Ovary (tissue), 10 donors: ENCODE measurements around the gene BMPR1A. TPM values are rescaled to one million over a fixed set of nuclear protein-coding genes. Genes with fewer than 3 reads are reported as not detected.

Source experiments
- DNase-seq, 5 donors: peaks; one replicate each; pipeline ENCODE4 v3.0.0-alpha.2; 2019 to 2020
- H3K27ac ChIP-seq, 2 donors: fragments of 200-600 bp; one replicate each; pipeline versions ENCODE4 v1.5.1 to v1.8.0; 2019 to 2022
- H3K27me3 ChIP-seq: fragments of 200-600 bp; one replicate; pipeline ENCODE4 v1.8.0; 2022
- H3K36me3 ChIP-seq: fragments of 200-600 bp; sonication (generic); one replicate; pipeline ENCODE4 v1.5.1; 2019
- H3K4me1 ChIP-seq: one replicate; pipeline ENCODE4 v1.8.1; 2013; ENCODE audit warnings: mild to moderate bottlenecking, moderate library complexity; ENCODE audit not compliant: insufficient read depth
- H3K4me3 ChIP-seq: fragments of 200-600 bp; sonication (generic); one replicate; pipeline ENCODE4 v1.5.1; 2017
- H3K9me3 ChIP-seq, 2 donors: fragments of 200-600 bp in 1 of 2; sonication (generic) in 1 of 2; one replicate each; pipeline versions ENCODE4 v1.5.1 to v1.8.1; 2013 to 2019; ENCODE audit warnings: mild to moderate bottlenecking in 1 of 2, moderate library complexity in 1 of 2
- EP300 ChIP-seq: sonication (generic); formaldehyde crosslinking; IDR thresholded peaks from one replicate; pipeline ENCODE4 v1.6.1; 2017; ENCODE audit warnings: antibody characterized with exemption
- POLR2A ChIP-seq: fragments of 450-650 bp; IDR thresholded peaks from one replicate; pipeline ENCODE4 v1.6.1; 2017; ENCODE audit warnings: antibody characterized with exemption, mild to moderate bottlenecking, moderate library complexity
- WGBS, 3 donors: extraction: QIAGEN DNeasy Blood & Tissue Kit in 1 of 3; methylation state at CpG; one replicate each; pipeline versions ENCODE4 v1.1.5 to v1.1.7; 2013 to 2017; 5-methylcytosine and 5-hydroxymethylcytosine counted together
- intact Hi-C, 4 donors: fragments of 100-400 bp; cut with DNase I; formaldehyde crosslinking; loops; one replicate each; pipeline versions ENCODE4 v1.11.0 to v1.15.1; 2022 to 2023
- long read RNA-seq, 3 donors: library from polyadenylated mRNA in 2 of 3; unstranded in 2 of 3; transcript quantifications; one replicate each; pipeline ENCODE4 v2.0.0 and lab custom pipeline, GENCODE V29; 2021 to 2026
- polyA plus RNA-seq, 2 donors: library from polyadenylated mRNA; stranded (reverse); fragments of 200-250 nt in 1 of 2; fragments of 350-450 nt in 1 of 2; fragmentation: Illumina TruSeq in 1 of 2; extraction: RNeasy Lipid Tissue Mini Kit (QIAGEN cat#74804) in 1 of 2; gene quantifications; one replicate each; pipeline ENCODE4 v1.2.3, GENCODE V29; 2013 to 2014
- total RNA-seq, 7 donors: library from RNA; depleted of rRNA in 2 of 7; stranded (reverse); fragments of >200 nt in 2 of 7; fragmentation: NEBNext Ultra II Directional in 3 of 7; extraction: Animal tissue kit (Norgen Biotek cat#: 25700) in 3 of 7; gene quantifications; one replicate each; pipeline versions ENCODE4 v1.1.0 to v1.2.4, GENCODE V29; 2016 to 2023
- TF ChIP-seq, protein P1 (sequence below), 3 donors: fragments of 450-650 bp in 2 of 3; fragments of 200-600 bp in 1 of 3; IDR thresholded peaks; one replicate each; pipeline versions ENCODE4 v1.5.1 to v1.8.0; 2016 to 2022; ENCODE audit warnings: antibody characterized with exemption in 3 of 3, mild to moderate bottlenecking in 1 of 3
- donor health status: DM: no; HTN: no; CAD: no; lungs with moderate emphysema.
- donor health status: DM: no; HTN: no; CAD: no.
- donor health status: Bipolar disorder and iron deficiency.
- donor health status: DM: yes; HTN: yes; CAD: no.
- donor health status: DM: no; HTN: no; CAD: no.
- donor health status: DM: yes; HTN: yes; CAD: no.

Gene BMPR1A
- total RNA-seq (10 to 100 TPM; 29.1 to 77.9 (median 62.2) TPM), polyA plus RNA-seq (10 to 100 TPM; 19.0 to 40.1 TPM)
- long read RNA-seq, donor 1, full-length matches to known transcripts = 6 of 25 reads
- long read RNA-seq, donor 1, partial matches to known transcripts = 6 of 25 reads
- long read RNA-seq, donor 1, other reads (novel, unspliced or antisense) = 13 of 25 reads
- long read RNA-seq, donor 2, full-length matches to known transcripts = 2 of 2 reads
- long read RNA-seq, donor 2, partial matches to known transcripts = 0 of 2 reads
- long read RNA-seq, donor 2, other reads (novel, unspliced or antisense) = 0 of 2 reads
- long read RNA-seq, donor 3, full-length matches to known transcripts = 53 of 76 reads
- long read RNA-seq, donor 3, partial matches to known transcripts = 8 of 76 reads
- long read RNA-seq, donor 3, other reads (novel, unspliced or antisense) = 15 of 76 reads

DNA sequence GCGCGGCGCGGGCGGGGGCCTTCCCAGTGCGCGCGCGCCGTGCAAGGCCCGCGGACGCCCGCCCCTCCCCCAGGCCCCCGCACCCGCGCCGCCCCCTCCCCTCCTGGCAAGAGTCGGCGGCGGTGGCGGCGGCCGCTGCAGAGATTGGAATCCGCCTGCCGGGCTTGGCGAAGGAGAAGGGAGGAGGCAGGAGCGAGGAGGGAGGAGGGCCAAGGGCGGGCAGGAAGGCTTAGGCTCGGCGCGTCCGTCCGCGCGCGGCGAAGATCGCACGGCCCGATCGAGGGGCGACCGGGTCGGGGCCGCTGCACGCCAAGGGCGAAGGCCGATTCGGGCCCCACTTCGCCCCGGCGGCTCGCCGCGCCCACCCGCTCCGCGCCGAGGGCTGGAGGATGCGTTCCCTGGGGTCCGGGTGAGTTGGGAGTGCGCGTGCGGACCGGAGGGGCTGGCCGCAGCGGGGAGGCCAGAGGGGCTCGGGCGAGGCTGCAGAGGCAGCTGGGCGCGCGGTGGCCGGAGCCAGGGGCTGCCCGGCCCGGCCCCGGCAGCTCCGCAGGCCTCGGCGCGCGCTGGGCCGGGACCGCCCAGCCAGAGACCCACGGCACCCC is at the start of gene BMPR1A:
Gene BMPR1A, plus strand, starts transcription at position 109 of the 602 bp plus-strand sequence. CDS start 119,400 bp downstream, outside the sequence.
- peak within 1 kb of the TSS; percentile 84 to 96 for H3K27ac ChIP-seq
- peak in 2 of 5 donors; percentile 91 to 94 for DNase-seq
- WGBS, 3 donors = 0 to 1% (median 1%) methylated on average over 62 to 85 of the region's 85 CpGs
- H3K4me3 ChIP-seq = peak within 1 kb of the TSS; percentile 74
- intact Hi-C loops = loop anchor here in 2 of 4 donors (2.0 to 5.0 kb wide), 2 partner anchors 44 to 46 kb away; no protein-coding TSS in a partner anchor
- H3K36me3 ChIP-seq = no peaks in the 10 kb centered on the region
- peaks cover 7% of the 10 kb centered on the region for H3K4me1 ChIP-seq
- TF ChIP-seq POLR2A (no peak), EP300 (no peak)
- TF ChIP-seq, protein P1, sequence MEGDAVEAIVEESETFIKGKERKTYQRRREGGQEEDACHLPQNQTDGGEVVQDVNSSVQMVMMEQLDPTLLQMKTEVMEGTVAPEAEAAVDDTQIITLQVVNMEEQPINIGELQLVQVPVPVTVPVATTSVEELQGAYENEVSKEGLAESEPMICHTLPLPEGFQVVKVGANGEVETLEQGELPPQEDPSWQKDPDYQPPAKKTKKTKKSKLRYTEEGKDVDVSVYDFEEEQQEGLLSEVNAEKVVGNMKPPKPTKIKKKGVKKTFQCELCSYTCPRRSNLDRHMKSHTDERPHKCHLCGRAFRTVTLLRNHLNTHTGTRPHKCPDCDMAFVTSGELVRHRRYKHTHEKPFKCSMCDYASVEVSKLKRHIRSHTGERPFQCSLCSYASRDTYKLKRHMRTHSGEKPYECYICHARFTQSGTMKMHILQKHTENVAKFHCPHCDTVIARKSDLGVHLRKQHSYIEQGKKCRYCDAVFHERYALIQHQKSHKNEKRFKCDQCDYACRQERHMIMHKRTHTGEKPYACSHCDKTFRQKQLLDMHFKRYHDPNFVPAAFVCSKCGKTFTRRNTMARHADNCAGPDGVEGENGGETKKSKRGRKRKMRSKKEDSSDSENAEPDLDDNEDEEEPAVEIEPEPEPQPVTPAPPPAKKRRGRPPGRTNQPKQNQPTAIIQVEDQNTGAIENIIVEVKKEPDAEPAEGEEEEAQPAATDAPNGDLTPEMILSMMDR (IDR thresholded peaks at IDR 0.05) = no peak
- H3K9me3 ChIP-seq = no peaks in the 10 kb centered on the region
- H3K27me3 ChIP-seq = no peaks in the 10 kb centered on the region

DNA sequence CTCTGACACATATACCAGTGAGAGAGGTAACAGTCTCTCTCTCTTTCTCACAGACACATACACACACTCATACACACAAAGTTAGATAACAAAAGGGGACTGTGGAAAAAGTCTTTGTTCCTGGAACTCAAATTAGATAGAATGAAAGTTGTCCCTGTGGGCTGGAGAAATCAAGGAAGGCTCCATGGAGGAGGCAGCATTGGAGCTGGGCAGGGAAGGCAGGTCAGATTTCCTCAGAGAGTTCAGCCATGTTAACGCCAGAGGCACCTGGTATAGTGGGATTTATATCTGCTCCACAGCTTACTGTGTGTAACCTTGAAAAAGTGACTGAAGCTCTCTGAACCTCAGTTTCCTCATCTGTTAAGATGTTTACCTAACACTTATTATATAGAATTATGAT is 49.4 kb upstream of the BMPR1A start:
- WGBS, 3 donors = 94 to 98% (median 96%) methylated on average over 1 of the region's 1 CpG
- TF ChIP-seq, protein P1 (IDR thresholded peaks at IDR 0.05) = no peak
- TF ChIP-seq POLR2A (no peak), EP300 (no peak)
- Histone ChIP-seq H3K4me1 (peaks cover 3% of the 10 kb centered on the region), H3K4me3 (no peak overlapping the region), H3K27me3 (no peaks in the 10 kb centered on the region), H3K27ac (no peak overlapping the region), H3K9me3 (no peaks in the 10 kb centered on the region), H3K36me3 (no peaks in the 10 kb centered on the region)
- peak in 1 of 5 donors; percentile 2 for DNase-seq
- intact Hi-C loops = no loop called here

DNA sequence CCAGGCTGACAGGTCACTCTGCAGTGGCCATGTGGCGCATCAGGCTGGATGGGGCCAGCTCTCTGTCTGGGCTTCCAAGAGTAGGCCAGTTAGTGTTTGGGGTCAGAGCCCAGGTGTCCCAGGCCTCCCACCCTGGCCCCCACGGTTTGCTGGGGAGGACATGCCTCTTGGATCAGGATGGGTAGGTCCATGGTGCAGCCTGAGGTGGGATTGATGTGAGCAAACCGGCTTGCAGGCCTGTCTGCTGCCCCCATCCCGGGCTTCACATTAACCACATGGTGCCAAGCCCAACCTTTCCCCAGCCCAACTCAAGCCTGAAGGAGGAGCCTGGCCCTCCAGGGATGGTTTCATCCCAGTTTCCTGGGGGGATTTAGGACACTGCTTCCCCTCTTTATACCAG is 48.9 kb upstream of the BMPR1A start:
- Histone ChIP-seq H3K4me3 (no peak overlapping the region), H3K27me3 (no peaks in the 10 kb centered on the region), H3K36me3 (no peaks in the 10 kb centered on the region), H3K9me3 (no peaks in the 10 kb centered on the region), H3K27ac (no peak overlapping the region), H3K4me1 (peaks cover 5% of the 10 kb centered on the region)
- 47 to 55% (median 51%) methylated on average over 4 of the region's 4 CpGs for WGBS, 3 donors
- intact Hi-C loops = no loop called here
- TF ChIP-seq EP300 (no peak), POLR2A (no peak)
- TF ChIP-seq, protein P1 (IDR thresholded peaks at IDR 0.05) = no peak
- DNase-seq = peak in 1 of 5 donors; percentile 11

DNA sequence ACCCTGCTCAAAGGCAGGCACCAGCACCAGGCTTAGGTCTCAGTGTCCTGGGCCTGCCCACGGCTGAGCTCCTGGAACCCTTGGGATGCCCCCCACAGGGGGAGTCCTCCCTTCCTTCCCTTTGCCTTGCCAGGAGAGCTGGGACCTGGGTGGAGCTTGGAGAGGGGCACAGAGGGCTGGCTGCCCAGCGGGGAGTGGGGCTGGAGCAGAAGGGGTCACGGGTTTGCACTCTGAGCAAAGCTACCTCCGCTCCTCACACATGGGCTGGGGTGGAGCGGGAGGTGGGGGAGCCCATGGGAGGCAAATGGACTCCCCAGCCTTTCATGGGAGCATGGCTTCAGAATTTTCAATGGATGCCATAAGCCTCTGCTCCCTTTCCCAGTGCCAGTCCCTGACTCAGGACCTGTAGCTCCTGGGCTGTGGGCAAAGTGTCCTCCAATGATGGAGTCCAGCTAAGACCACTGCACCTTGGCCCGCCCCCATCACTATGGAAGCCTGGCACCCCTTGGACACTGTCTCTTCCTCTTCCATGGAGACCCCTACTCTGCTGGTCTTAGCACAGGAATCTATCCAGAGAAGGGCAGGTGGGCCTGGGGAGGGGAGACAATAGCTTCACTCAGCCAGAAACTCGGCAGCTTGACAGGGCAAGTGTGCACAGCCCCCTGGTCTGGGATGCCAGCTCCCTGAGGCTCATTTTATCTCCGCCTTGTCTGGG is 48.2 kb upstream of the BMPR1A start:
- H3K27ac ChIP-seq = no peak overlapping the region
- no peaks in the 10 kb centered on the region for H3K27me3 ChIP-seq
- intact Hi-C loops = no loop called here
- TF ChIP-seq, protein P1 (IDR thresholded peaks at IDR 0.05) = no peak
- TF ChIP-seq POLR2A (no peak), EP300 (no peak)
- peak in 1 of 5 donors; percentile 23 for DNase-seq
- no peak overlapping the region for H3K4me3 ChIP-seq
- no peaks in the 10 kb centered on the region for H3K36me3 ChIP-seq
- no peaks in the 10 kb centered on the region for H3K9me3 ChIP-seq
- peaks cover 5% of the 10 kb centered on the region for H3K4me1 ChIP-seq
- 90 to 92% (median 90%) methylated on average over 8 of the region's 8 CpGs for WGBS, 3 donors
